Small intestine (tissue), 7 donors: ENCODE measurements around the gene GADD45B. TPM values are rescaled to one million over a fixed set of nuclear protein-coding genes. Genes with fewer than 3 reads are reported as not detected.
"Not testable (repeated sequence)": the region's sequence is repeated elsewhere in the genome, so short reads cannot be mapped to it uniquely, and the experiment has no call there.

Experiments used
- DNase-seq, 2 donors: peaks; one replicate each; pipeline versions ENCODE4 v3.0.0 to v3.0.0-alpha.2; 2013
- FAIRE-seq: peaks from 2 replicates; lab custom pipeline; 2012; peaks lifted over from hg19 to GRCh38; lab: Jason Lieb, UNC
- H3K27ac ChIP-seq, 3 donors: one replicate each; pipeline ENCODE4 v1.5.1; 2013; ENCODE audit warnings: low read length in 2 of 3, mild to moderate bottlenecking in 2 of 3, control low read depth in 1 of 3, inconsistent platforms in 1 of 3, low read depth in 1 of 3, moderate library complexity in 1 of 3
- H3K27me3 ChIP-seq, 3 donors: one replicate each; pipeline ENCODE4 v1.6.1; 2013; ENCODE audit warnings: low read length in 3 of 3, inconsistent platforms in 1 of 3; ENCODE audit not compliant: control insufficient read depth in 3 of 3, insufficient read depth in 3 of 3
- H3K36me3 ChIP-seq, 3 donors: one replicate each; pipeline ENCODE4 v1.6.1; 2013; ENCODE audit warnings: low read length in 3 of 3, inconsistent platforms in 1 of 3, low read depth in 1 of 3, mild to moderate bottlenecking in 1 of 3, moderate library complexity in 1 of 3; ENCODE audit not compliant: control insufficient read depth in 3 of 3, insufficient read depth in 2 of 3
- H3K4me1 ChIP-seq, 3 donors: one replicate each; pipeline ENCODE4 v1.6.1; 2013; ENCODE audit warnings: low read length in 2 of 3, inconsistent platforms in 1 of 3, low read depth in 1 of 3, mild to moderate bottlenecking in 1 of 3, moderate library complexity in 1 of 3; ENCODE audit not compliant: control insufficient read depth in 3 of 3, insufficient read depth in 2 of 3
- H3K4me3 ChIP-seq, 3 donors: one replicate each; pipeline ENCODE4 v1.5.1; 2013; ENCODE audit warnings: low read length in 3 of 3, control low read depth in 1 of 3, inconsistent platforms in 1 of 3, low read depth in 1 of 3, mild to moderate bottlenecking in 1 of 3, moderate library complexity in 1 of 3
- H3K9me3 ChIP-seq, 2 donors: one replicate each; pipeline ENCODE4 v1.6.1; 2013; ENCODE audit warnings: low read depth in 1 of 2, low read length in 1 of 2; ENCODE audit not compliant: control insufficient read depth in 2 of 2, insufficient read depth in 1 of 2
- WGBS, 3 donors: extraction: QIAGEN DNeasy Blood & Tissue Kit; methylation state at CpG; one replicate each; pipeline ENCODE4 v1.1.7; 2013; 5-methylcytosine and 5-hydroxymethylcytosine counted together
- polyA plus RNA-seq, 4 donors: library from polyadenylated mRNA; stranded (reverse) in 3 of 4; unstranded in 1 of 4; fragments of 200-250 nt in 3 of 4; fragments of 120-200 nt in 1 of 4; gene quantifications; one replicate each; pipeline versions ENCODE4 v1.2.1 to v1.2.3, GENCODE V29; 2013
- donor health status: healthy with polysubstance abuse.
- donor health status: control.
- donor health status: control.
- donor health status: Bipolar disorder and iron deficiency.
- donor health status: healthy.

Gene GADD45B
- polyA plus RNA-seq, 4 donors, result 12.1 to 40.4 (median 15.1) TPM

DNA sequence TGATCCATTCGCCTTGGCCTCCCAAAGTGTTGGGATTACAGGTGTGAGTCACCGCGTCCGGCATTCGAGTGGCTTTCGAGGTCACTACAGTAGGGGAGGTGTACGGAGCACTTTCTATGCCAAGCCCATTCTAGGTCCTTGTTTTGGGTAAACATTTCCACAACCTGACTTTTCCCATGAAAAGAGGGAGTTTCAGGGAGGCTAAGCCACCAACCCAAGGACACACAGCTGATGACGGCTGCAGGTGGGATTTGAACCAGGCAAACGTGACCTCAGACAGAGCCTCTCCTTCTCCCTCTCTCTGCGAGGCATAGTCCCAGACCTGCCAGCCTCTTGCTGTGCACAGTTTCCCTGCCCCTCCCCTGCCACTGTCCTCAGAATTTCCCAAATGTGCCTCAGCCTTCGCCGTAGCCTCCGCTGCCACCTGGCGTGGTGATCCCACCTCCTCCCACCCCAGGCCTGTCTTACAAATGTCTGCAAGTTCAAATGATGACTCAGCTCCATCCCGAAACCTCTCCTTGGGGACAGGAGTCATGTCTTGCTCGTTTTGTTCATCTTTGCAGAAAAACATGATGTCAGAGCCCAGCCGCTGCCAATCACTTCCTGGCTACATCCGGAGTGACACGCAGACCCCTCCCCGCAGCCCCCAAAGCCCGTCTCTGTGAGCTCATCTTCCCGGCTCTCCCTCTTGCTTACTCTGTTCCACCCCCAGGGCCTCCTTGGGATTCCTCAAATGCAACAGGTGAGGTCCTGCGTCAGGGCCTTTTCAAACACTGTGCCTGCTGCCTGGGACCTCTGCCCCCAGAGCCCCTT is 6.6 kb upstream of the GADD45B start:
- H3K4me1 ChIP-seq, result no peaks in the 10 kb centered on the region
- DNase-seq, result no peak
- no peak overlapping the region for H3K27ac ChIP-seq
- no peaks in the 10 kb centered on the region for H3K9me3 ChIP-seq
- no peak overlapping the region for H3K4me3 ChIP-seq
- peaks cover 0 to 7% (median 0%) of the 10 kb centered on the region in 3 donors for H3K27me3 ChIP-seq
- WGBS, 3 donors, result 53 to 69% (median 60%) methylated on average over 23 of the region's 23 CpGs
- no peaks in the 10 kb centered on the region for H3K36me3 ChIP-seq
- FAIRE-seq, result no peak

DNA sequence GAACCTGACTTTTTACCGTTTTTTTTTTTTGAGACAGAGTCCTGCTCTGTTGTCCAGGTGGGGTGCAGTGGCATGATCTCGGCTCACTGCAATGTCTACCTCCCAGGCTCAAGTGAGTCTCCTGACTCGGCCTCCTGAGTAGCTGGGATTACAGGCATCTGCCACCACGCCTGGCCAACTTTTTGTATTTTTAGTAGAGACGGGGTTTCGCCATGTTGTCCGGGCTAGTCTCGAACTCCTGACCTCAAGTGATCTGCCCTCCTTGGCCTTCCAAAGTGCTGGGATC is 6.1 kb upstream of the GADD45B start:
- H3K4me1 ChIP-seq, H3K27me3 ChIP-seq, H3K9me3 ChIP-seq, FAIRE-seq, H3K36me3 ChIP-seq, H3K27ac ChIP-seq, H3K4me3 ChIP-seq, DNase-seq: not testable (repeated sequence)
- WGBS, 3 donors, result 82 to 88% (median 86%) methylated on average over 8 of the region's 8 CpGs

DNA sequence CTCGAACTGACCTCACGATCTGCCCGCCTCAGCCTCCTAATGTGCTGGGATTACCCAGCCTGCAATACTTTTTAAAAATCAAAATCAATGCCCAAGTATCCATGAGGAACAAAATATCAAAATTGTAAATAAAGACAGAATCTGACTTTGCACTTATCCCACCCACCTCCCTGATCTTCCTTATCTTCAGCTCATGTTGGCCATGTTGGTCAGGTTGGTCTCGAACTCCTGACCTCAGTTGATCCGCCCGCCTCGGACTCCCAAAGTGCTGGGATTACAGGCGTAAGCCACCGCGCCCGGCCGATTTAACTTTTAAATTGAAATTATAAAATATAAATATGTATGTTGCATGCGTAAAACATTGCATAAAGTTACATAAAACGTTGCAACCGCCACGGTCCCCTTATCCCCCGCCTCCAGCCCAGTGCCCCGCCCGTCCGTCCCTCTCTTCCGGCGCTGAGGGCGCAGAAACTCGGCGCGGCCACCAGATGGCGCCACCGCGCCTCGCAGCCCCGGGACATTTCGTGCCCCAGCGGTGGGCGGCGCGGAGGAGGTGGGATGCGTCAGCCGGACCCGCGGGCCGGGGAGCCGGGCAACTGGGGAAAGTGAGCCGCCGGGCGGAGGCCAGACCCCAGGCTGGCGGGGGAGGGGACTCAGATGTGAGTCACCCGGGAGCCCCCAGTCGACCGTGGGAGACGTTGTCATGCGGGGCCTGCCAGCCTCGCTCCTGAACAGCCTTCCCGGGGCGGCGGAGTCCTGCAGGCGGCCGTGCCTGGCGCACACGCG is 1.5 kb upstream of the GADD45B start:
- no peak for FAIRE-seq
- H3K27ac ChIP-seq, result peak overlapping the region in 2 of 3 donors; percentile 35 to 85
- H3K36me3 ChIP-seq, result no peaks in the 10 kb centered on the region
- DNase-seq, result peak; percentile 70 to 86
- H3K4me3 ChIP-seq, result peak overlapping the region; percentile 5 to 38 (median 26)
- 6 to 7% (median 7%) methylated on average over 52 to 60 of the region's 60 CpGs for WGBS, 3 donors
- no peaks in the 10 kb centered on the region for H3K9me3 ChIP-seq
- H3K4me1 ChIP-seq, result peaks cover 4 to 40% (median 4%) of the 10 kb centered on the region in 3 donors
- H3K27me3 ChIP-seq, result peaks cover 0 to 47% (median 0%) of the 10 kb centered on the region in 3 donors

DNA sequence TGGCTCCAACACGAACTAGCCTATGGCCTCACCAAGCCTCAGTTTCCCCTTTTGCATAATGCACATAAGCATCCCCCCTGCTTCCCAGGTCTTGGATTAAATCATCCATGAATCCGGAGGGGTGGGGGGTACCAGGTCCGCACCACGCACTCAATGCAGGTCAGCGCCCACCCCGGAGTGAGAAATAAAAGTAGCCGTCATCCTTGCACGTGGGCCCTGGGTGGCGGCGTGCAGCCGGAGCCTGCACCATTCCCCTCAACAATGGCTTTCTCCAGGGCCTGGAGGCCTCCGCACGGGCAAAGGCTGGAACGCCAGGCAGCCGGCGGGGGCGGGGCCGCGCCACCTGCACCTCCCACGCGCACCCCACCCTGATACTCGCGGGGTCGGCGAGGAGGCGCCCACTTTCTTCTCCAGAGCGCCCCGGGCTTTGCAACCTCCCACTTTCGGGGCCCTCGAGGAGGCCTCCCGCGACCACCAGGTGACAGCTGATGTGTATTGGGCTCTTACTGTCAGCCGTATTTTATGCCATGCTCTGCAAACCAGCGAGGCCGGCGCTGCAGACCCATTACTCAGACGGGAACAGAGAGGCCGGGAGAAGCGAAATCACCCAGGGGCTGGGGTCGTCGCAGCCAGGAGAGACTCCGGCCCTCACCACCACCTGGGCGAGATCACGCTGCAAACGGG is 767 bp upstream of the GADD45B start:
- WGBS, 3 donors, result 0 to 1% (median 1%) methylated on average over 40 to 45 of the region's 45 CpGs
- Histone ChIP-seq H3K27ac (peak overlapping the region in 2 of 3 donors; percentile 35 to 85), H3K4me3 (peak overlapping the region; percentile 37 to 38 (median 38)), H3K9me3 (no peaks in the 10 kb centered on the region), H3K27me3 (peaks cover 0 to 51% (median 0%) of the 10 kb centered on the region in 3 donors), H3K36me3 (no peaks in the 10 kb centered on the region), H3K4me1 (peaks cover 4 to 40% (median 4%) of the 10 kb centered on the region in 3 donors)
- FAIRE-seq (no peak), DNase-seq (peak; percentile 45 to 50)

DNA sequence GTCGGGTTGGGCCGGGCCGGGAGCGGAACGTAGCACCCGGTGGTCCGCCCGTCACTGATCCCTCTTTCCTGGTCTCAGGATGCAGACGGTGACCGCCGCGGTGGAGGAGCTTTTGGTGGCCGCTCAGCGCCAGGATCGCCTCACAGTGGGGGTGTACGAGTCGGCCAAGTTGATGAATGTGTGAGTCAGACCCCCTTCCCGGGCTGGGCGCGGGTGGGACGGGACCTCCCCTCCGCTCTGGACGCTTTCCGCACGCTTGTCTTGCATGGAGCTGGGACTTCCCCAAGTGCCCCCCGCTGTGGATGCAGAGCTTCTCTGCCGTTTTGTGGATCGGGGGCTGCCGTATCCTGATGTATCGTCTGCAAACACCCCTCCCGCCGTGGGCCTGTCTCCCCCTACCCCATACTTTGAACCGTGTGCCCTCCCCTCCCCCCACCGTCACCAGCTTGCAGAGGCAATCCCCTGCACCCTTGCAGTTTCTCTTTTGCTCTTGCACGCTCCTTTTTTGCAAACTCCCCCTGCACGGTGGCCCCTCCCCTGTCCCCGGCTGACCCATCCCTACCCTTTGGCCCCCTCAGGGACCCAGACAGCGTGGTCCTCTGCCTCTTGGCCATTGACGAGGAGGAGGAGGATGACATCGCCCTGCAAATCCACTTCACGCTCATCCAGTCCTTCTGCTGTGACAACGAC is 669 bp downstream of the GADD45B start:
- peak overlapping the region; percentile 70 to 89 (median 82) for H3K4me3 ChIP-seq
- H3K9me3 ChIP-seq, result peaks cover 0 to 3% of the 10 kb centered on the region in 2 donors
- peaks cover 4 to 40% (median 4%) of the 10 kb centered on the region in 3 donors for H3K4me1 ChIP-seq
- FAIRE-seq (no peak), DNase-seq (peak in 1 of 2 donors; percentile 41)
- peak overlapping the region; percentile 53 to 89 (median 64) for H3K27ac ChIP-seq
- WGBS, 3 donors, result 0 to 1% (median 1%) methylated on average over 28 to 42 of the region's 42 CpGs
- peaks cover 0 to 58% (median 0%) of the 10 kb centered on the region in 3 donors for H3K27me3 ChIP-seq
- no peaks in the 10 kb centered on the region for H3K36me3 ChIP-seq

DNA sequence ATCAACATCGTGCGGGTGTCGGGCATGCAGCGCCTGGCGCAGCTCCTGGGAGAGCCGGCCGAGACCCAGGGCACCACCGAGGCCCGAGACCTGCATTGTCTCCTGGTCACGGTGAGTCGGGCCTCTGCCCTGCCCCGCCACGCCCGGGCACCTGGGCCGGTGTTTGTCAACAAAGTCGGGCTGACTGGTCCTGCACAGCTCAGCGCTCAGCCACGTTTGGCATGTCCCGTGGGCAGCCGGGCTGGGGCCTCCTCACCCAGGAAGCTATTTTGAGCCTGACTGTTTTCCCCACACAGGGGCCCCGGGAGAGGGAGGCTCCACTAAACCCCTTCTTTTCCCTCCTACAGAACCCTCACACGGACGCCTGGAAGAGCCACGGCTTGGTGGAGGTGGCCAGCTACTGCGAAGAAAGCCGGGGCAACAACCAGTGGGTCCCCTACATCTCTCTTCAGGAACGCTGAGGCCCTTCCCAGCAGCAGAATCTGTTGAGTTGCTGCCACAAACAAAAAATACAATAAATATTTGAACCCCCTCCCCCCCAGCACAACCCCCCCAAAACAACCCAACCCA is 1.3 kb downstream of the GADD45B start:
- Histone ChIP-seq H3K27ac (peak overlapping the region in 2 of 3 donors; percentile 53 to 89), H3K4me3 (peak overlapping the region; percentile 70 to 89 (median 82)), H3K36me3 (no peaks in the 10 kb centered on the region), H3K9me3 (peaks cover 0 to 7% of the 10 kb centered on the region in 2 donors), H3K27me3 (peaks cover 0 to 59% (median 0%) of the 10 kb centered on the region in 3 donors), H3K4me1 (peaks cover 4 to 40% (median 4%) of the 10 kb centered on the region in 3 donors)
- DNase-seq (peak; percentile 50 to 59), FAIRE-seq (no peak)
- 2 to 3% (median 2%) methylated on average over 20 to 27 of the region's 27 CpGs for WGBS, 3 donors

DNA sequence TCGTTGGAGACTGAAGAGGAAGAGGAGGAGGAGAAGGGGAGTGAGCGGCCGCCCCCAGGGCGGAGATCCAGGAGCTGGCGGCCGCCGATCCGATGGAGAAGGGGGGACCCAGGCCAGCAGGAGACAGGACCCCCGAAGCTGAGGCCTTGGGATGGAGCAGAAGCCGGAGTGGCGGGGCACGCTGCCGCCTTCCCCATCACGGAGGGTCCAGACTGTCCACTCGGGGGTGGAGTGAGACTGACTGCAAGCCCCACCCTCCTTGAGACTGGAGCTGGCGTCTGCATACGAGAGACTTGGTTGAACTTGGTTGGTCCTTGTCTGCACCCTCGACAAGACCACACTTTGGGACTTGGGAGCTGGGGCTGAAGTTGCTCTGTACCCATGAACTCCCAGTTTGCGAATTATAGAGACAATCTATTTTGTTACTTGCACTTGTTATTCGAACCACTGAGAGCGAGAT is 1.8 kb downstream of the GADD45B start:
- 23 to 26% (median 24%) methylated on average over 17 to 21 of the region's 21 CpGs for WGBS, 3 donors

More for the DNA sequence above, 1.8 kb downstream of the GADD45B start:
- FAIRE-seq (no peak), DNase-seq (peak in 1 of 2 donors; percentile 27)
- H3K9me3 ChIP-seq, result peaks cover 0 to 12% of the 10 kb centered on the region in 2 donors
- H3K27me3 ChIP-seq, result peaks cover 0 to 59% (median 0%) of the 10 kb centered on the region in 3 donors
- peak overlapping the region; percentile 70 to 89 (median 82) for H3K4me3 ChIP-seq
- H3K27ac ChIP-seq, result peak overlapping the region in 2 of 3 donors; percentile 27 to 57
- no peaks in the 10 kb centered on the region for H3K36me3 ChIP-seq
- H3K4me1 ChIP-seq, result peaks cover 4 to 40% (median 4%) of the 10 kb centered on the region in 3 donors
